ENCODE results near the gene ERCC4.

GRCh38 chr16:13902052-13902451 lies 17.9 kb upstream of the ERCC4 start:
- TF ChIP-seq CTCF (conservative IDR thresholded peaks at IDR 0.05 in 1 of 2, IDR thresholded peaks at IDR 0.05 in 1 of 2; ENCODE audit: low read depth in 1 of 2, low read length in 2 of 2), result no peak
- no peak for TF ChIP-seq EZH2 (IDR thresholded peaks at IDR 0.05; ENCODE audit: low read length, missing control alignments)
